ENCODE measurements around the gene GRIPAP1.

- TF ChIP-seq CSDC2 (CRISPR knock-in tag; IDR thresholded peaks at IDR 0.05) (no peak), OSR1 (CRISPR knock-in tag; IDR thresholded peaks at IDR 0.05) (no peak), ESRRG (CRISPR knock-in tag; IDR thresholded peaks at IDR 0.05) (no peak), PPARA (CRISPR knock-in tag; IDR thresholded peaks at IDR 0.05; ENCODE audit: borderline replicate concordance) (no peak), CSRNP3 (CRISPR knock-in tag; IDR thresholded peaks at IDR 0.05) (no peak), PATZ1 (CRISPR knock-in tag; IDR thresholded peaks at IDR 0.05; ENCODE audit: borderline replicate concordance) (no peak)
- TF ChIP-seq, protein P1, sequence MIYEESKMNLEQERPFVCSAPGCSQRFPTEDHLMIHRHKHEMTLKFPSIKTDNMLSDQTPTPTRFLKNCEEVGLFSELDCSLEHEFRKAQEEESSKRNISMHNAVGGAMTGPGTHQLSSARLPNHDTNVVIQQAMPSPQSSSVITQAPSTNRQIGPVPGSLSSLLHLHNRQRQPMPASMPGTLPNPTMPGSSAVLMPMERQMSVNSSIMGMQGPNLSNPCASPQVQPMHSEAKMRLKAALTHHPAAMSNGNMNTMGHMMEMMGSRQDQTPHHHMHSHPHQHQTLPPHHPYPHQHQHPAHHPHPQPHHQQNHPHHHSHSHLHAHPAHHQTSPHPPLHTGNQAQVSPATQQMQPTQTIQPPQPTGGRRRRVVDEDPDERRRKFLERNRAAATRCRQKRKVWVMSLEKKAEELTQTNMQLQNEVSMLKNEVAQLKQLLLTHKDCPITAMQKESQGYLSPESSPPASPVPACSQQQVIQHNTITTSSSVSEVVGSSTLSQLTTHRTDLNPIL (CRISPR knock-in tag; IDR thresholded peaks at IDR 0.05; ENCODE audit: low read depth) = no peak
- TF ChIP-seq, protein P2, sequence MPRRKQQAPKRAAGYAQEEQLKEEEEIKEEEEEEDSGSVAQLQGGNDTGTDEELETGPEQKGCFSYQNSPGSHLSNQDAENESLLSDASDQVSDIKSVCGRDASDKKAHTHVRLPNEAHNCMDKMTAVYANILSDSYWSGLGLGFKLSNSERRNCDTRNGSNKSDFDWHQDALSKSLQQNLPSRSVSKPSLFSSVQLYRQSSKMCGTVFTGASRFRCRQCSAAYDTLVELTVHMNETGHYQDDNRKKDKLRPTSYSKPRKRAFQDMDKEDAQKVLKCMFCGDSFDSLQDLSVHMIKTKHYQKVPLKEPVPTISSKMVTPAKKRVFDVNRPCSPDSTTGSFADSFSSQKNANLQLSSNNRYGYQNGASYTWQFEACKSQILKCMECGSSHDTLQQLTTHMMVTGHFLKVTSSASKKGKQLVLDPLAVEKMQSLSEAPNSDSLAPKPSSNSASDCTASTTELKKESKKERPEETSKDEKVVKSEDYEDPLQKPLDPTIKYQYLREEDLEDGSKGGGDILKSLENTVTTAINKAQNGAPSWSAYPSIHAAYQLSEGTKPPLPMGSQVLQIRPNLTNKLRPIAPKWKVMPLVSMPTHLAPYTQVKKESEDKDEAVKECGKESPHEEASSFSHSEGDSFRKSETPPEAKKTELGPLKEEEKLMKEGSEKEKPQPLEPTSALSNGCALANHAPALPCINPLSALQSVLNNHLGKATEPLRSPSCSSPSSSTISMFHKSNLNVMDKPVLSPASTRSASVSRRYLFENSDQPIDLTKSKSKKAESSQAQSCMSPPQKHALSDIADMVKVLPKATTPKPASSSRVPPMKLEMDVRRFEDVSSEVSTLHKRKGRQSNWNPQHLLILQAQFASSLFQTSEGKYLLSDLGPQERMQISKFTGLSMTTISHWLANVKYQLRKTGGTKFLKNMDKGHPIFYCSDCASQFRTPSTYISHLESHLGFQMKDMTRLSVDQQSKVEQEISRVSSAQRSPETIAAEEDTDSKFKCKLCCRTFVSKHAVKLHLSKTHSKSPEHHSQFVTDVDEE (CRISPR knock-in tag; IDR thresholded peaks at IDR 0.05) = no peak
These were observed 32.6 kb downstream of the GRIPAP1 start for GRCh38 chrX:48969471-48969870.
